WTC11 (cell line): ENCODE data around the gene SLC25A26.

Experiments
- CTCF ChIP-seq: fragments of 200-600 bp; IDR thresholded peaks from 2 replicates; pipeline ENCODE4 v1.8.0; 2022; ENCODE audit warnings: antibody characterized with exemption
- FOXJ3 ChIP-seq: sonication (generic); formaldehyde crosslinking; IDR thresholded peaks from 2 replicates; pipeline ENCODE4 v1.9.0; 2021; ENCODE audit warnings: missing genetic modification reagents, mild to moderate bottlenecking, borderline replicate concordance
- JUN ChIP-seq: sonication (generic); formaldehyde crosslinking; IDR thresholded peaks from 2 replicates; pipeline ENCODE4 v1.8.0; 2023; ENCODE audit warnings: mild to moderate bottlenecking, missing genetic modification reagents
- NR2C2 ChIP-seq: sonication (generic); formaldehyde crosslinking; IDR thresholded peaks from 2 replicates; pipeline ENCODE4 v1.8.0; 2022; ENCODE audit warnings: mild to moderate bottlenecking, missing genetic modification reagents
- RELA ChIP-seq: sonication (generic); formaldehyde crosslinking; IDR thresholded peaks from 2 replicates; pipeline ENCODE4 v1.8.1; 2022; ENCODE audit warnings: missing genetic modification reagents, mild to moderate bottlenecking, borderline replicate concordance
- RORB ChIP-seq: fragments of 250-450 bp; sonication (Bioruptor Pico); IDR thresholded peaks from 2 replicates; pipeline ENCODE4 v1.9.0; 2021; ENCODE audit warnings: mild to moderate bottlenecking
- SP1 ChIP-seq: sonication (generic); formaldehyde crosslinking; conservative IDR thresholded peaks from 2 replicates; pipeline ENCODE4 v1.8.1; 2022; ENCODE audit warnings: missing genetic modification reagents
- ZBTB21 ChIP-seq: sonication (generic); formaldehyde crosslinking; IDR thresholded peaks from 2 replicates; pipeline ENCODE4 v1.8.1; 2023; ENCODE audit warnings: mild to moderate bottlenecking, missing genetic modification reagents, borderline replicate concordance
- ZNF263 ChIP-seq: sonication (generic); formaldehyde crosslinking; IDR thresholded peaks from 2 replicates; pipeline ENCODE4 v1.8.1; 2022; ENCODE audit warnings: low read depth, mild to moderate bottlenecking, moderate library complexity, missing genetic modification reagents
- ZNF317 ChIP-seq: sonication (generic); formaldehyde crosslinking; IDR thresholded peaks from 2 replicates; pipeline ENCODE4 v1.8.1; 2023; ENCODE audit warnings: low read depth, mild to moderate bottlenecking, moderate library complexity, missing genetic modification reagents, borderline replicate concordance
- TF ChIP-seq, protein P1 (sequence below): sonication (generic); formaldehyde crosslinking; IDR thresholded peaks from 2 replicates; pipeline ENCODE4 v1.8.0; 2022; ENCODE audit warnings: mild to moderate bottlenecking, missing genetic modification reagents
- TF ChIP-seq, protein P2 (sequence below): sonication (generic); formaldehyde crosslinking; IDR thresholded peaks from 2 replicates; pipeline ENCODE4 v1.8.1; 2023; ENCODE audit warnings: mild to moderate bottlenecking, missing genetic modification reagents

DNA sequence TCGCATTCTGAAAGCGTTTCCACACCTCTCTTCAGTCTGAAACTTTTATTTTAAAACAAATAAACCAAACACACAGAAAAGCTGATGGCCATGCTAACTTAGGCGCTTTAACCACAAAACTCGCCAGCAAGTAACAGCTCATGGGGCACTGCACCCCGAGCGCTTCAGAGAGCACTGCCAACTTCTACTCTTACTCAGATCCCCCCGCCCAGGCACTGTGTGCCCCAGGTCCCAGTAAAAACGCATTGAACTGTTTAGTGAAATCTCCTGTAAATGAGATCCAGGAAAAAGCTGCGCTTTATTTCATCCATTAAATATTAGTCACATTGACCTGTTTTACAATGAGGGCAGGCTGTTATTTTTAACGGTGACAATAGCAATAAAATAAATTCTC, 180.4 kb downstream of the SLC25A26 start:
- TF ChIP-seq FOXJ3 (CRISPR knock-in tag) (no peak), CTCF (no peak), NR2C2 (CRISPR knock-in tag) (no peak), RORB (CRISPR knock-in tag) (no peak), JUN (CRISPR knock-in tag) (no peak), ZNF317 (no peak), ZBTB21 (CRISPR knock-in tag) (no peak), SP1 (CRISPR knock-in tag) (no peak), ZNF263 (CRISPR knock-in tag) (no peak), RELA (no peak)
- TF ChIP-seq, protein P1, sequence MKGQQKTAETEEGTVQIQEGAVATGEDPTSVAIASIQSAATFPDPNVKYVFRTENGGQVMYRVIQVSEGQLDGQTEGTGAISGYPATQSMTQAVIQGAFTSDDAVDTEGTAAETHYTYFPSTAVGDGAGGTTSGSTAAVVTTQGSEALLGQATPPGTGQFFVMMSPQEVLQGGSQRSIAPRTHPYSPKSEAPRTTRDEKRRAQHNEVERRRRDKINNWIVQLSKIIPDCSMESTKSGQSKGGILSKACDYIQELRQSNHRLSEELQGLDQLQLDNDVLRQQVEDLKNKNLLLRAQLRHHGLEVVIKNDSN (CRISPR knock-in tag) = no peak
- TF ChIP-seq, protein P2, sequence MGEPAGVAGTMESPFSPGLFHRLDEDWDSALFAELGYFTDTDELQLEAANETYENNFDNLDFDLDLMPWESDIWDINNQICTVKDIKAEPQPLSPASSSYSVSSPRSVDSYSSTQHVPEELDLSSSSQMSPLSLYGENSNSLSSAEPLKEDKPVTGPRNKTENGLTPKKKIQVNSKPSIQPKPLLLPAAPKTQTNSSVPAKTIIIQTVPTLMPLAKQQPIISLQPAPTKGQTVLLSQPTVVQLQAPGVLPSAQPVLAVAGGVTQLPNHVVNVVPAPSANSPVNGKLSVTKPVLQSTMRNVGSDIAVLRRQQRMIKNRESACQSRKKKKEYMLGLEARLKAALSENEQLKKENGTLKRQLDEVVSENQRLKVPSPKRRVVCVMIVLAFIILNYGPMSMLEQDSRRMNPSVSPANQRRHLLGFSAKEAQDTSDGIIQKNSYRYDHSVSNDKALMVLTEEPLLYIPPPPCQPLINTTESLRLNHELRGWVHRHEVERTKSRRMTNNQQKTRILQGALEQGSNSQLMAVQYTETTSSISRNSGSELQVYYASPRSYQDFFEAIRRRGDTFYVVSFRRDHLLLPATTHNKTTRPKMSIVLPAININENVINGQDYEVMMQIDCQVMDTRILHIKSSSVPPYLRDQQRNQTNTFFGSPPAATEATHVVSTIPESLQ = no peak
